Tibial nerve (tissue), 4 donors: ENCODE measurements around the gene CPSF2.

Experiments
- CTCF ChIP-seq, 5 experiments: fragments of 200-600 bp in 3 of 5; fragments of 450-650 bp in 2 of 5; sonication (generic) in 3 of 5; IDR thresholded peaks; one replicate each; pipeline ENCODE4 v1.5.1; 2016 to 2019; ENCODE audit warnings: antibody characterized with exemption in 5 of 5, mild to moderate bottlenecking in 3 of 5, moderate library complexity in 2 of 5
- EP300 ChIP-seq, 2 donors: sonication (generic); formaldehyde crosslinking; IDR thresholded peaks; one replicate each; pipeline ENCODE4 v1.6.1; 2017; ENCODE audit warnings: antibody characterized with exemption in 2 of 2, mild to moderate bottlenecking in 1 of 2
- POLR2A ChIP-seq, 2 donors: fragments of 450-650 bp; IDR thresholded peaks; one replicate each; pipeline ENCODE4 v1.6.1; 2017; ENCODE audit warnings: antibody characterized with exemption in 2 of 2, mild to moderate bottlenecking in 2 of 2, moderate library complexity in 2 of 2

- no peak for TF ChIP-seq CTCF (IDR thresholded peaks at IDR 0.05)
- no peak for TF ChIP-seq POLR2A (IDR thresholded peaks at IDR 0.05)
- no peak for TF ChIP-seq EP300 (IDR thresholded peaks at IDR 0.05)
Measured at GRCh38 chr14:92198804-92199203, 77.0 kb downstream of the CPSF2 start.
